H9 (cell line): ENCODE measurements around the gene CHST13. TPM values are rescaled to one million over a fixed set of nuclear protein-coding genes. Genes with fewer than 3 reads are reported as not detected.

Source experiments
- DNase-seq: peaks from one replicate; pipeline ENCODE4 v3.0.0-alpha.2; 2017
- H2AFZ ChIP-seq: one replicate; pipeline ENCODE4 v1.6.1; 2013; ENCODE audit warnings: mild to moderate bottlenecking, low read length, control low read depth, moderate library complexity
- H2AK5ac ChIP-seq: 2 replicates; pipeline ENCODE4 v1.6.1; 2013; ENCODE audit warnings: low read length, control low read depth, mixed read lengths; ENCODE audit not compliant: insufficient read length
- H2BK120ac ChIP-seq: one replicate; pipeline ENCODE4 v1.6.1; 2013; ENCODE audit warnings: low read depth, mild to moderate bottlenecking, low read length, control low read depth, inconsistent platforms; ENCODE audit not compliant: poor library complexity, severe bottlenecking
- H2BK12ac ChIP-seq: 2 replicates; pipeline ENCODE4 v1.6.1; 2013; ENCODE audit warnings: low read length, control low read depth, mixed read lengths, low read depth; ENCODE audit not compliant: insufficient read length
- H2BK15ac ChIP-seq: 2 replicates; pipeline ENCODE4 v1.6.1; 2013; ENCODE audit warnings: low read depth, low read length, control low read depth
- H2BK20ac ChIP-seq: one replicate; pipeline ENCODE4 v1.6.1; 2013; ENCODE audit warnings: low read depth, mild to moderate bottlenecking, low read length, control low read depth, inconsistent platforms; ENCODE audit not compliant: poor library complexity, severe bottlenecking
- H2BK5ac ChIP-seq: 2 replicates; pipeline ENCODE4 v1.6.1; 2013; ENCODE audit warnings: low read length, control low read depth, mixed read lengths; ENCODE audit not compliant: insufficient read length
- H3K14ac ChIP-seq: 2 replicates; pipeline ENCODE4 v1.6.1; 2013; ENCODE audit warnings: low read length, control low read depth; ENCODE audit not compliant: insufficient read depth
- H3K18ac ChIP-seq: 2 replicates; pipeline ENCODE4 v1.6.1; 2013; ENCODE audit warnings: low read depth, mild to moderate bottlenecking, mixed read lengths, low read length, control low read depth; ENCODE audit not compliant: insufficient read length
- H3K23ac ChIP-seq: 2 replicates; pipeline ENCODE4 v1.6.1; 2013; ENCODE audit warnings: low read length, control low read depth, mixed read lengths, low read depth; ENCODE audit not compliant: insufficient read length
- H3K23me2 ChIP-seq: 2 replicates; pipeline ENCODE4 v1.6.1; 2013; ENCODE audit warnings: low read depth, mild to moderate bottlenecking, mixed read lengths, low read length, control low read depth; ENCODE audit not compliant: insufficient read length, poor library complexity, severe bottlenecking
- H3K27ac ChIP-seq: 2 replicates; pipeline ENCODE4 v1.5.1; 2013; ENCODE audit warnings: low read length, control low read depth, mixed read lengths, low read depth; ENCODE audit not compliant: insufficient read length
- H3K27me3 ChIP-seq: 2 replicates; pipeline ENCODE4 v1.6.1; 2013; ENCODE audit warnings: low read length, control low read depth, inconsistent platforms; ENCODE audit not compliant: insufficient read depth
- H3K4ac ChIP-seq: 2 replicates; pipeline ENCODE4 v1.6.1; 2013; ENCODE audit warnings: low read depth, mild to moderate bottlenecking, control low read depth, inconsistent platforms, low read length, moderate library complexity
- H3K4me1 ChIP-seq: 2 replicates; pipeline ENCODE4 v1.6.1; 2013; ENCODE audit warnings: low read length, control low read depth, inconsistent platforms; ENCODE audit not compliant: insufficient read depth
- H3K4me2 ChIP-seq: 2 replicates; pipeline ENCODE4 v1.6.1; 2013; ENCODE audit warnings: low read length, control low read depth, mixed read lengths; ENCODE audit not compliant: insufficient read length, insufficient read depth
- H3K56ac ChIP-seq: 2 replicates; pipeline ENCODE4 v1.6.1; 2013; ENCODE audit warnings: low read depth, mild to moderate bottlenecking, mixed read lengths, low read length, control low read depth; ENCODE audit not compliant: insufficient read length
- H3K79me1 ChIP-seq: 2 replicates; pipeline ENCODE4 v1.6.1; 2013; ENCODE audit warnings: low read depth, mild to moderate bottlenecking, moderate library complexity, low read length, control low read depth, inconsistent platforms; ENCODE audit not compliant: insufficient read depth, poor library complexity, severe bottlenecking
- H3K79me2 ChIP-seq: 2 replicates; pipeline ENCODE4 v1.6.1; 2013; ENCODE audit warnings: low read length, control low read depth, inconsistent platforms; ENCODE audit not compliant: insufficient read depth
- H3K9ac ChIP-seq: 2 replicates; pipeline ENCODE4 v1.6.1; 2013; ENCODE audit warnings: low read length, control low read depth, mixed read lengths; ENCODE audit not compliant: insufficient read length; ENCODE audit errors: extremely low read depth
- H3K9me3 ChIP-seq: one replicate; pipeline ENCODE4 v1.6.1; 2013; ENCODE audit warnings: low read depth, low read length, inconsistent platforms; ENCODE audit not compliant: control insufficient read depth
- H3T11ph ChIP-seq: one replicate; pipeline ENCODE4 v1.6.1; 2013; ENCODE audit warnings: mild to moderate bottlenecking, low read length, control low read depth, inconsistent platforms
- H4K20me1 ChIP-seq: one replicate; pipeline ENCODE4 v1.6.1; 2013; ENCODE audit not compliant: control insufficient read depth, insufficient read length, insufficient read depth
- H4K5ac ChIP-seq: 2 replicates; pipeline ENCODE4 v1.6.1; 2013; ENCODE audit warnings: low read depth, mild to moderate bottlenecking, mixed read lengths, low read length, control low read depth; ENCODE audit not compliant: insufficient read length
- H4K8ac ChIP-seq: replicated peaks from 2 replicates; pipeline ENCODE4 v1.6.1; 2013; ENCODE audit warnings: low read length, control low read depth, mixed read lengths, low read depth; ENCODE audit not compliant: insufficient read length
- H4K91ac ChIP-seq: 2 replicates; pipeline ENCODE4 v1.6.1; 2013; ENCODE audit warnings: low read depth, mild to moderate bottlenecking, moderate library complexity, mixed read lengths, low read length, control low read depth; ENCODE audit not compliant: insufficient read length
- H3K27ac Mint-ChIP-seq, 3 experiments: 2 replicates in 2 of 3; 3 replicates in 1 of 3; pipeline ENCODE4 v1.8.0; 2020 to 2021; ENCODE audit warnings: mixed read lengths in 3 of 3, mild to moderate bottlenecking in 1 of 3, moderate library complexity in 1 of 3
- H3K27me3 Mint-ChIP-seq: 2 replicates; pipeline ENCODE4 v1.8.0; 2021; ENCODE audit warnings: low read depth, mild to moderate bottlenecking, moderate library complexity, mixed read lengths
- H3K36me3 Mint-ChIP-seq, 3 experiments: 2 replicates in 2 of 3; 3 replicates in 1 of 3; pipeline ENCODE4 v1.8.0; 2020 to 2021; ENCODE audit warnings: low read depth in 3 of 3, mixed read lengths in 3 of 3; ENCODE audit not compliant: insufficient read depth in 1 of 3
- H3K4me1 Mint-ChIP-seq, 2 experiments: 2 replicates each; pipeline ENCODE4 v1.8.0; 2020; ENCODE audit warnings: mixed read lengths in 2 of 2
- H3K4me3 Mint-ChIP-seq, 2 experiments: 2 replicates in 1 of 2; 3 replicates in 1 of 2; pipeline ENCODE4 v1.8.0; 2020 to 2021; ENCODE audit warnings: mild to moderate bottlenecking in 2 of 2, mixed read lengths in 2 of 2, moderate library complexity in 1 of 2
- H3K9me3 Mint-ChIP-seq, 2 experiments: 2 replicates in 1 of 2; 3 replicates in 1 of 2; pipeline ENCODE4 v1.8.0; 2020; ENCODE audit warnings: mild to moderate bottlenecking in 2 of 2, mixed read lengths in 2 of 2, moderate library complexity in 1 of 2
- WGBS: extraction: QIAGEN DNeasy Blood & Tissue Kit; methylation state at CpG from one replicate; pipeline ENCODE4 v1.1.7; 2013; ENCODE audit warnings: missing lambda C conversion rate, low lambda C conversion rate, mixed read lengths; ENCODE audit not compliant: insufficient read length; ENCODE audit errors: extremely low coverage; 5-methylcytosine and 5-hydroxymethylcytosine counted together
- total RNA-seq: library from RNA; stranded (reverse); gene quantifications from 2 replicates; pipeline ENCODE4 v1.2.1, GENCODE V29; 2021
- TF ChIP-seq, protein P1 (sequence below): fragments of 200-600 bp; sonication (generic); conservative IDR thresholded peaks from 3 replicates; pipeline ENCODE4 v1.8.0; 2021; ENCODE audit warnings: antibody characterized with exemption, mild to moderate bottlenecking

The CHST13 gene
- total RNA-seq, 1 experiment from 2014 or later = 0.85 TPM

- Histone ChIP-seq H3K9ac (no peak overlapping the region), H3K9me3 (no peaks in the 10 kb centered on the region), H3K4ac (no peak overlapping the region), H2BK20ac (no peak overlapping the region), H3K23me2 (no peaks in the 10 kb centered on the region), H3T11ph (no peak overlapping the region), H4K91ac (no peak overlapping the region), H2BK120ac (no peak overlapping the region), H3K27me3 (no peaks in the 10 kb centered on the region), H3K79me2 (no peaks in the 10 kb centered on the region), H4K5ac (no peak overlapping the region), H3K79me1 (no peaks in the 10 kb centered on the region), H3K27ac (no peak overlapping the region), H4K20me1 (no peaks in the 10 kb centered on the region), H3K4me2 (no peak overlapping the region), H2BK12ac (no peak overlapping the region), H2AFZ (no peak overlapping the region), H3K18ac (no peak overlapping the region), H2BK15ac (no peak overlapping the region), H2AK5ac (no peak overlapping the region), H3K14ac (no peak overlapping the region), H3K23ac (no peak overlapping the region), H4K8ac (no peak overlapping the region), H2BK5ac (no peak overlapping the region), H3K4me1 (peaks cover 8% of the 10 kb centered on the region; the same call in 1 of the 2 replicates), H3K56ac (no peak overlapping the region)
- H3K27me3 Mint-ChIP-seq = peaks cover 5% of the 10 kb centered on the region
- peaks cover 32 to 44% of the 10 kb centered on the region in 2 experiments for H3K4me1 Mint-ChIP-seq
- peak; percentile 76 for DNase-seq
- TF ChIP-seq, protein P1, sequence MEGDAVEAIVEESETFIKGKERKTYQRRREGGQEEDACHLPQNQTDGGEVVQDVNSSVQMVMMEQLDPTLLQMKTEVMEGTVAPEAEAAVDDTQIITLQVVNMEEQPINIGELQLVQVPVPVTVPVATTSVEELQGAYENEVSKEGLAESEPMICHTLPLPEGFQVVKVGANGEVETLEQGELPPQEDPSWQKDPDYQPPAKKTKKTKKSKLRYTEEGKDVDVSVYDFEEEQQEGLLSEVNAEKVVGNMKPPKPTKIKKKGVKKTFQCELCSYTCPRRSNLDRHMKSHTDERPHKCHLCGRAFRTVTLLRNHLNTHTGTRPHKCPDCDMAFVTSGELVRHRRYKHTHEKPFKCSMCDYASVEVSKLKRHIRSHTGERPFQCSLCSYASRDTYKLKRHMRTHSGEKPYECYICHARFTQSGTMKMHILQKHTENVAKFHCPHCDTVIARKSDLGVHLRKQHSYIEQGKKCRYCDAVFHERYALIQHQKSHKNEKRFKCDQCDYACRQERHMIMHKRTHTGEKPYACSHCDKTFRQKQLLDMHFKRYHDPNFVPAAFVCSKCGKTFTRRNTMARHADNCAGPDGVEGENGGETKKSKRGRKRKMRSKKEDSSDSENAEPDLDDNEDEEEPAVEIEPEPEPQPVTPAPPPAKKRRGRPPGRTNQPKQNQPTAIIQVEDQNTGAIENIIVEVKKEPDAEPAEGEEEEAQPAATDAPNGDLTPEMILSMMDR = peak; percentile 53
- no peaks in the 10 kb centered on the region; a peak in 1 of 5 replicates for H3K9me3 Mint-ChIP-seq
- no peak overlapping the region; a peak in 1 of 7 replicates for H3K27ac Mint-ChIP-seq
- WGBS = no CpG with 5 or more reads among the region's 17 CpGs
- H3K36me3 Mint-ChIP-seq = no peaks in the 10 kb centered on the region
- no peak overlapping the region; a peak in 1 of 5 replicates for H3K4me3 Mint-ChIP-seq
These were observed 36.7 kb upstream of the CHST13 start for GRCh38 chr3:126487151-126487771.
